HEK293 (cell line): ENCODE results near the gene KIF2C.

Experiments
- GLI2 ChIP-seq: fragments of 450-650 bp; formaldehyde crosslinking; IDR thresholded peaks from 2 replicates; pipeline ENCODE4; 2017; ENCODE audit warnings: missing biosample characterization, missing genetic modification characterization, low read depth, borderline replicate concordance
- ZBTB7A ChIP-seq: fragments of 450-650 bp; formaldehyde crosslinking; IDR thresholded peaks from 2 replicates; pipeline ENCODE4 v1.5.1; 2016; ENCODE audit warnings: low read depth, missing biosample characterization, missing genetic modification characterization
- ZNF114 ChIP-seq: fragments of 450-650 bp; formaldehyde crosslinking; IDR thresholded peaks from 2 replicates; pipeline ENCODE4 v1.5.0; 2017; ENCODE audit warnings: missing biosample characterization, missing genetic modification characterization
- ZNF16 ChIP-seq: fragments of 450-650 bp; formaldehyde crosslinking; IDR thresholded peaks from 2 replicates; pipeline ENCODE4 v1.5.1; 2016; ENCODE audit warnings: low read depth, missing biosample characterization, missing genetic modification characterization
- ZNF311 ChIP-seq: fragments of 450-650 bp; formaldehyde crosslinking; IDR thresholded peaks from 2 replicates; pipeline ENCODE4 v1.5.1; 2017; ENCODE audit warnings: missing biosample characterization, missing genetic modification characterization, borderline replicate concordance
- ZNF324 ChIP-seq: fragments of 450-650 bp; formaldehyde crosslinking; IDR thresholded peaks from 2 replicates; pipeline ENCODE4 v1.5.1; 2016; ENCODE audit warnings: missing biosample characterization, missing genetic modification characterization
- ZNF549 ChIP-seq: fragments of 450-650 bp; IDR thresholded peaks from 2 replicates; pipeline ENCODE4 v1.5.1; 2018; ENCODE audit warnings: missing biosample characterization, missing genetic modification characterization, mild to moderate bottlenecking, inconsistent platforms, moderate library complexity
- ZNF660 ChIP-seq: fragments of 450-650 bp; IDR thresholded peaks from 2 replicates; pipeline ENCODE4 v1.5.1; 2018; ENCODE audit warnings: missing biosample characterization, mild to moderate bottlenecking, missing genetic modification characterization
- TF ChIP-seq, protein P1 (sequence below): fragments of 450-650 bp; formaldehyde crosslinking; IDR thresholded peaks from 2 replicates; pipeline ENCODE4 v1.5.1; 2016; ENCODE audit warnings: missing biosample characterization, missing genetic modification characterization
- TF ChIP-seq, protein P2 (sequence below): fragments of 450-650 bp; formaldehyde crosslinking; IDR thresholded peaks from 2 replicates; pipeline ENCODE4 v1.5.1; 2016; ENCODE audit warnings: missing biosample characterization, missing genetic modification characterization, borderline replicate concordance
- TF ChIP-seq, protein P3 (sequence below): fragments of 450-650 bp; formaldehyde crosslinking; IDR thresholded peaks from 2 replicates; pipeline ENCODE4 v1.5.1; 2016; ENCODE audit warnings: missing biosample characterization, missing genetic modification characterization
- TF ChIP-seq, protein P4 (sequence below): fragments of 450-650 bp; formaldehyde crosslinking; IDR thresholded peaks from 2 replicates; pipeline ENCODE4 v1.5.1; 2016; ENCODE audit warnings: missing biosample characterization, missing genetic modification characterization
- TF ChIP-seq, protein P5 (sequence below): fragments of 450-650 bp; formaldehyde crosslinking; IDR thresholded peaks from 2 replicates; pipeline ENCODE4 v1.5.1; 2016; ENCODE audit warnings: missing biosample characterization, missing genetic modification characterization
- TF ChIP-seq, protein P6 (sequence below): fragments of 450-650 bp; formaldehyde crosslinking; IDR thresholded peaks from 2 replicates; pipeline ENCODE4 v1.5.1; 2016; ENCODE audit warnings: missing biosample characterization, missing genetic modification characterization
- TF ChIP-seq, protein P7 (sequence below): fragments of 450-650 bp; formaldehyde crosslinking; IDR thresholded peaks from 2 replicates; pipeline ENCODE4 v1.5.1; 2016; ENCODE audit warnings: missing biosample characterization, missing genetic modification characterization
- TF ChIP-seq, protein P8 (sequence below): fragments of 450-650 bp; formaldehyde crosslinking; IDR thresholded peaks from 2 replicates; pipeline ENCODE4 v1.5.1; 2016; ENCODE audit warnings: missing biosample characterization, missing genetic modification characterization

The KIF2C gene

DNA sequence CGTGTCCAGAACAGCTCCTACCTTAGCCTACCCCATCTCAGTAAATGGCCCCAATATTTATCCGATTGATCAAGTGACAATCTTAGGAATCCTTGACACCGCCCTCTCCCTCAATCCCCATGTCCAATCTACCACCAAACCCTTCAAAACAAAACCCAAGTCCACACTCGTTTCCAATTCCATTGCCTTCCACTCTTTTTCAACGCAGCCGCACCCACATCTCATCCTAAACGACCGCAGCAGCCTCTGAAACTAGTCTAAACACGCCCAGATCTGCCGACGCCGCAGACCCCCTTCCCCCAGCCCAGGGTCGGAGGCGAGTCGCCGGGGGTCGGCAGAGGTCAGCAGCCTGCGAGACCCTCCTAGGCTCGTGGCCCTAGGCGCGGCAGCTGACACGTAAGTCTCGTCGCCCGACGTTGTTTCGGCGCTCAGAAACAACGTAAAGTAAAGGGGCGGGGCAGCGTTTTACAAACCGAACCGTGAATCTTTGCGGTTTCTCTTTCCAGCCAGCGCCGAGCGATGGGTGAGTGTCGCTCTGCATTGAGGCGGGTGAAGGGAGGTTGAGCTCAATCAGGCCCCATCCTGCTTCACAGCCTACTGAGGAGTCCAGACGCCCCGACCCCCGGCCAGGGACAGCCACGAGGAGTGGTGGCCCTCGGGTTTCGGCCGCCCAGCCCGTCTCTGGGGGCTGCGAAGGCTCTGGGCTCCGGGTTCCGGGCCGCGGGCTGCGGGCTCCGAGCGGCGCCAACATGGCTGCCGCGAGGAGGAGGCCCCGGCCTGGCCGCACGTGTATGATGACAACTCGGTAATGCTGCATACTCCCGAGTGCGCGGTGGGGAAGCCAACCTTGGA is 35.7 kb downstream of the KIF2C start, which contains the start of gene RPS8 (continued):
- no peak for TF ChIP-seq ZNF16 (tag by site-specific recombination)
- TF ChIP-seq ZNF114 (tag by site-specific recombination) = no peak
- TF ChIP-seq ZNF660 (tag by site-specific recombination) = no peak; the same call in none of the 2 replicates
- peak; percentile 86 for TF ChIP-seq ZNF324
- TF ChIP-seq, protein P1, sequence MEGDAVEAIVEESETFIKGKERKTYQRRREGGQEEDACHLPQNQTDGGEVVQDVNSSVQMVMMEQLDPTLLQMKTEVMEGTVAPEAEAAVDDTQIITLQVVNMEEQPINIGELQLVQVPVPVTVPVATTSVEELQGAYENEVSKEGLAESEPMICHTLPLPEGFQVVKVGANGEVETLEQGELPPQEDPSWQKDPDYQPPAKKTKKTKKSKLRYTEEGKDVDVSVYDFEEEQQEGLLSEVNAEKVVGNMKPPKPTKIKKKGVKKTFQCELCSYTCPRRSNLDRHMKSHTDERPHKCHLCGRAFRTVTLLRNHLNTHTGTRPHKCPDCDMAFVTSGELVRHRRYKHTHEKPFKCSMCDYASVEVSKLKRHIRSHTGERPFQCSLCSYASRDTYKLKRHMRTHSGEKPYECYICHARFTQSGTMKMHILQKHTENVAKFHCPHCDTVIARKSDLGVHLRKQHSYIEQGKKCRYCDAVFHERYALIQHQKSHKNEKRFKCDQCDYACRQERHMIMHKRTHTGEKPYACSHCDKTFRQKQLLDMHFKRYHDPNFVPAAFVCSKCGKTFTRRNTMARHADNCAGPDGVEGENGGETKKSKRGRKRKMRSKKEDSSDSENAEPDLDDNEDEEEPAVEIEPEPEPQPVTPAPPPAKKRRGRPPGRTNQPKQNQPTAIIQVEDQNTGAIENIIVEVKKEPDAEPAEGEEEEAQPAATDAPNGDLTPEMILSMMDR (tag by site-specific recombination) = no peak
- no peak for TF ChIP-seq GLI2 (tag by site-specific recombination)
- TF ChIP-seq, protein P2, sequence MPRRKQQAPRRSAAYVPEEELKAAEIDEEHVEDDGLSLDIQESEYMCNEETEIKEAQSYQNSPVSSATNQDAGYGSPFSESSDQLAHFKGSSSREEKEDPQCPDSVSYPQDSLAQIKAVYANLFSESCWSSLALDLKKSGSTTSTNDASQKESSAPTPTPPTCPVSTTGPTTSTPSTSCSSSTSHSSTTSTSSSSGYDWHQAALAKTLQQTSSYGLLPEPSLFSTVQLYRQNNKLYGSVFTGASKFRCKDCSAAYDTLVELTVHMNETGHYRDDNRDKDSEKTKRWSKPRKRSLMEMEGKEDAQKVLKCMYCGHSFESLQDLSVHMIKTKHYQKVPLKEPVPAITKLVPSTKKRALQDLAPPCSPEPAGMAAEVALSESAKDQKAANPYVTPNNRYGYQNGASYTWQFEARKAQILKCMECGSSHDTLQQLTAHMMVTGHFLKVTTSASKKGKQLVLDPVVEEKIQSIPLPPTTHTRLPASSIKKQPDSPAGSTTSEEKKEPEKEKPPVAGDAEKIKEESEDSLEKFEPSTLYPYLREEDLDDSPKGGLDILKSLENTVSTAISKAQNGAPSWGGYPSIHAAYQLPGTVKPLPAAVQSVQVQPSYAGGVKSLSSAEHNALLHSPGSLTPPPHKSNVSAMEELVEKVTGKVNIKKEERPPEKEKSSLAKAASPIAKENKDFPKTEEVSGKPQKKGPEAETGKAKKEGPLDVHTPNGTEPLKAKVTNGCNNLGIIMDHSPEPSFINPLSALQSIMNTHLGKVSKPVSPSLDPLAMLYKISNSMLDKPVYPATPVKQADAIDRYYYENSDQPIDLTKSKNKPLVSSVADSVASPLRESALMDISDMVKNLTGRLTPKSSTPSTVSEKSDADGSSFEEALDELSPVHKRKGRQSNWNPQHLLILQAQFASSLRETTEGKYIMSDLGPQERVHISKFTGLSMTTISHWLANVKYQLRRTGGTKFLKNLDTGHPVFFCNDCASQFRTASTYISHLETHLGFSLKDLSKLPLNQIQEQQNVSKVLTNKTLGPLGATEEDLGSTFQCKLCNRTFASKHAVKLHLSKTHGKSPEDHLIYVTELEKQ = no peak
- TF ChIP-seq, protein P3, sequence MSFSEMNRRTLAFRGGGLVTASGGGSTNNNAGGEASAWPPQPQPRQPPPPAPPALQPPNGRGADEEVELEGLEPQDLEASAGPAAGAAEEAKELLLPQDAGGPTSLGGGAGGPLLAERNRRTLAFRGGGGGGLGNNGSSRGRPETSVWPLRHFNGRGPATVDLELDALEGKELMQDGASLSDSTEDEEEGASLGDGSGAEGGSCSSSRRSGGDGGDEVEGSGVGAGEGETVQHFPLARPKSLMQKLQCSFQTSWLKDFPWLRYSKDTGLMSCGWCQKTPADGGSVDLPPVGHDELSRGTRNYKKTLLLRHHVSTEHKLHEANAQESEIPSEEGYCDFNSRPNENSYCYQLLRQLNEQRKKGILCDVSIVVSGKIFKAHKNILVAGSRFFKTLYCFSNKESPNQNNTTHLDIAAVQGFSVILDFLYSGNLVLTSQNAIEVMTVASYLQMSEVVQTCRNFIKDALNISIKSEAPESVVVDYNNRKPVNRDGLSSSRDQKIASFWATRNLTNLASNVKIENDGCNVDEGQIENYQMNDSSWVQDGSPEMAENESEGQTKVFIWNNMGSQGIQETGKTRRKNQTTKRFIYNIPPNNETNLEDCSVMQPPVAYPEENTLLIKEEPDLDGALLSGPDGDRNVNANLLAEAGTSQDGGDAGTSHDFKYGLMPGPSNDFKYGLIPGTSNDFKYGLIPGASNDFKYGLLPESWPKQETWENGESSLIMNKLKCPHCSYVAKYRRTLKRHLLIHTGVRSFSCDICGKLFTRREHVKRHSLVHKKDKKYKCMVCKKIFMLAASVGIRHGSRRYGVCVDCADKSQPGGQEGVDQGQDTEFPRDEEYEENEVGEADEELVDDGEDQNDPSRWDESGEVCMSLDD = no peak
- no peak for TF ChIP-seq ZNF311
- TF ChIP-seq ZNF549 (tag by site-specific recombination) = no peak
- TF ChIP-seq, protein P4, sequence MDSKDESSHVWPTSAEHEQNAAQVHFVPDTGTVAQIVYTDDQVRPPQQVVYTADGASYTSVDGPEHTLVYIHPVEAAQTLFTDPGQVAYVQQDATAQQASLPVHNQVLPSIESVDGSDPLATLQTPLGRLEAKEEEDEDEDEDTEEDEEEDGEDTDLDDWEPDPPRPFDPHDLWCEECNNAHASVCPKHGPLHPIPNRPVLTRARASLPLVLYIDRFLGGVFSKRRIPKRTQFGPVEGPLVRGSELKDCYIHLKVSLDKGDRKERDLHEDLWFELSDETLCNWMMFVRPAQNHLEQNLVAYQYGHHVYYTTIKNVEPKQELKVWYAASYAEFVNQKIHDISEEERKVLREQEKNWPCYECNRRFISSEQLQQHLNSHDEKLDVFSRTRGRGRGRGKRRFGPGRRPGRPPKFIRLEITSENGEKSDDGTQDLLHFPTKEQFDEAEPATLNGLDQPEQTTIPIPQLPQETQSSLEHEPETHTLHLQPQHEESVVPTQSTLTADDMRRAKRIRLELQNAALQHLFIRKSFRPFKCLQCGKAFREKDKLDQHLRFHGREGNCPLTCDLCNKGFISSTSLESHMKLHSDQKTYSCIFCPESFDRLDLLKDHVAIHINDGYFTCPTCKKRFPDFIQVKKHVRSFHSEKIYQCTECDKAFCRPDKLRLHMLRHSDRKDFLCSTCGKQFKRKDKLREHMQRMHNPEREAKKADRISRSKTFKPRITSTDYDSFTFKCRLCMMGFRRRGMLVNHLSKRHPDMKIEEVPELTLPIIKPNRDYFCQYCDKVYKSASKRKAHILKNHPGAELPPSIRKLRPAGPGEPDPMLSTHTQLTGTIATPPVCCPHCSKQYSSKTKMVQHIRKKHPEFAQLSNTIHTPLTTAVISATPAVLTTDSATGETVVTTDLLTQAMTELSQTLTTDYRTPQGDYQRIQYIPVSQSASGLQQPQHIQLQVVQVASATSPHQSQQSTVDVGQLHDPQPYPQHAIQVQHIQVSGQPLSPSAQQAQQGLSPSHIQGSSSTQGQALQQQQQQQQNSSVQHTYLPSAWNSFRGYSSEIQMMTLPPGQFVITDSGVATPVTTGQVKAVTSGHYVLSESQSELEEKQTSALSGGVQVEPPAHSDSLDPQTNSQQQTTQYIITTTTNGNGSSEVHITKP (tag by site-specific recombination) = peak; percentile 26; the same call in 1 of the 2 replicates
- TF ChIP-seq, protein P5, sequence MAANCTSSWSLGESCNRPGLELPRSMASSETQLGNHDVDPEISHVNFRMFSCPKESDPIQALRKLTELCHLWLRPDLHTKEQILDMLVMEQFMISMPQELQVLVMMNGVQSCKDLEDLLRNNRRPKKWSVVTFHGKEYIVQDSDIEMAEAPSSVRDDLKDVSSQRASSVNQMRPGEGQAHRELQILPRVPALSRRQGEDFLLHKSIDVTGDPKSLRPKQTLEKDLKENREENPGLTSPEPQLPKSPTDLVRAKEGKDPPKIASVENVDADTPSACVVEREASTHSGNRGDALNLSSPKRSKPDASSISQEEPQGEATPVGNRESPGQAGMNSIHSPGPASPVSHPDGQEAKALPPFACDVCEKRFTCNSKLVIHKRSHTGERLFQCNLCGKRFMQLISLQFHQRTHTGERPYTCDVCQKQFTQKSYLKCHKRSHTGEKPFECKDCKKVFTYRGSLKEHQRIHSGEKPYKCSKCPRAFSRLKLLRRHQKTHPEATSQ (tag by site-specific recombination) = peak; percentile 14; the same call in 1 of the 2 replicates
- TF ChIP-seq, protein P6, sequence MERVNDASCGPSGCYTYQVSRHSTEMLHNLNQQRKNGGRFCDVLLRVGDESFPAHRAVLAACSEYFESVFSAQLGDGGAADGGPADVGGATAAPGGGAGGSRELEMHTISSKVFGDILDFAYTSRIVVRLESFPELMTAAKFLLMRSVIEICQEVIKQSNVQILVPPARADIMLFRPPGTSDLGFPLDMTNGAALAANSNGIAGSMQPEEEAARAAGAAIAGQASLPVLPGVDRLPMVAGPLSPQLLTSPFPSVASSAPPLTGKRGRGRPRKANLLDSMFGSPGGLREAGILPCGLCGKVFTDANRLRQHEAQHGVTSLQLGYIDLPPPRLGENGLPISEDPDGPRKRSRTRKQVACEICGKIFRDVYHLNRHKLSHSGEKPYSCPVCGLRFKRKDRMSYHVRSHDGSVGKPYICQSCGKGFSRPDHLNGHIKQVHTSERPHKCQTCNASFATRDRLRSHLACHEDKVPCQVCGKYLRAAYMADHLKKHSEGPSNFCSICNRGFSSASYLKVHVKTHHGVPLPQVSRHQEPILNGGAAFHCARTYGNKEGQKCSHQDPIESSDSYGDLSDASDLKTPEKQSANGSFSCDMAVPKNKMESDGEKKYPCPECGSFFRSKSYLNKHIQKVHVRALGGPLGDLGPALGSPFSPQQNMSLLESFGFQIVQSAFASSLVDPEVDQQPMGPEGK (tag by site-specific recombination) = peak; percentile 82
- TF ChIP-seq, protein P7, sequence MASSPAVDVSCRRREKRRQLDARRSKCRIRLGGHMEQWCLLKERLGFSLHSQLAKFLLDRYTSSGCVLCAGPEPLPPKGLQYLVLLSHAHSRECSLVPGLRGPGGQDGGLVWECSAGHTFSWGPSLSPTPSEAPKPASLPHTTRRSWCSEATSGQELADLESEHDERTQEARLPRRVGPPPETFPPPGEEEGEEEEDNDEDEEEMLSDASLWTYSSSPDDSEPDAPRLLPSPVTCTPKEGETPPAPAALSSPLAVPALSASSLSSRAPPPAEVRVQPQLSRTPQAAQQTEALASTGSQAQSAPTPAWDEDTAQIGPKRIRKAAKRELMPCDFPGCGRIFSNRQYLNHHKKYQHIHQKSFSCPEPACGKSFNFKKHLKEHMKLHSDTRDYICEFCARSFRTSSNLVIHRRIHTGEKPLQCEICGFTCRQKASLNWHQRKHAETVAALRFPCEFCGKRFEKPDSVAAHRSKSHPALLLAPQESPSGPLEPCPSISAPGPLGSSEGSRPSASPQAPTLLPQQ (tag by site-specific recombination) = peak; percentile 76
- peak; percentile 99 for TF ChIP-seq ZBTB7A (tag by site-specific recombination)
- TF ChIP-seq, protein P8, sequence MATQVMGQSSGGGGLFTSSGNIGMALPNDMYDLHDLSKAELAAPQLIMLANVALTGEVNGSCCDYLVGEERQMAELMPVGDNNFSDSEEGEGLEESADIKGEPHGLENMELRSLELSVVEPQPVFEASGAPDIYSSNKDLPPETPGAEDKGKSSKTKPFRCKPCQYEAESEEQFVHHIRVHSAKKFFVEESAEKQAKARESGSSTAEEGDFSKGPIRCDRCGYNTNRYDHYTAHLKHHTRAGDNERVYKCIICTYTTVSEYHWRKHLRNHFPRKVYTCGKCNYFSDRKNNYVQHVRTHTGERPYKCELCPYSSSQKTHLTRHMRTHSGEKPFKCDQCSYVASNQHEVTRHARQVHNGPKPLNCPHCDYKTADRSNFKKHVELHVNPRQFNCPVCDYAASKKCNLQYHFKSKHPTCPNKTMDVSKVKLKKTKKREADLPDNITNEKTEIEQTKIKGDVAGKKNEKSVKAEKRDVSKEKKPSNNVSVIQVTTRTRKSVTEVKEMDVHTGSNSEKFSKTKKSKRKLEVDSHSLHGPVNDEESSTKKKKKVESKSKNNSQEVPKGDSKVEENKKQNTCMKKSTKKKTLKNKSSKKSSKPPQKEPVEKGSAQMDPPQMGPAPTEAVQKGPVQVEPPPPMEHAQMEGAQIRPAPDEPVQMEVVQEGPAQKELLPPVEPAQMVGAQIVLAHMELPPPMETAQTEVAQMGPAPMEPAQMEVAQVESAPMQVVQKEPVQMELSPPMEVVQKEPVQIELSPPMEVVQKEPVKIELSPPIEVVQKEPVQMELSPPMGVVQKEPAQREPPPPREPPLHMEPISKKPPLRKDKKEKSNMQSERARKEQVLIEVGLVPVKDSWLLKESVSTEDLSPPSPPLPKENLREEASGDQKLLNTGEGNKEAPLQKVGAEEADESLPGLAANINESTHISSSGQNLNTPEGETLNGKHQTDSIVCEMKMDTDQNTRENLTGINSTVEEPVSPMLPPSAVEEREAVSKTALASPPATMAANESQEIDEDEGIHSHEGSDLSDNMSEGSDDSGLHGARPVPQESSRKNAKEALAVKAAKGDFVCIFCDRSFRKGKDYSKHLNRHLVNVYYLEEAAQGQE (tag by site-specific recombination) = no peak
